ENCODE measurements around the gene MITF. TPM values are rescaled to one million over a fixed set of nuclear protein-coding genes. Genes with fewer than 3 reads are reported as not detected.

Gene MITF
- total RNA-seq, 1 donor: 11.6 TPM

- TF ChIP-seq CTCF (IDR thresholded peaks at IDR 0.05; ENCODE audit: extremely low read depth, low read depth, low read length): no peak
- Histone ChIP-seq H3K4me2 (ENCODE audit: insufficient read depth, low read length) (no peak overlapping the region), H3K27me3 (ENCODE audit: insufficient read depth, low read length) (no peaks in the 10 kb centered on the region), H3K4me3 (ENCODE audit: insufficient read depth, low read length) (no peak overlapping the region), H3K4me1 (ENCODE audit: insufficient read depth, low read length) (no peaks in the 10 kb centered on the region), H3K9me3 (ENCODE audit: low read depth, low read length) (no peaks in the 10 kb centered on the region), H3K36me3 (ENCODE audit: insufficient read depth, low read length) (no peaks in the 10 kb centered on the region), H3K27ac (ENCODE audit: low read depth, low read length) (no peak overlapping the region), H2AFZ (ENCODE audit: low read length) (no peak overlapping the region), H4K20me1 (ENCODE audit: insufficient read depth, low read length) (no peaks in the 10 kb centered on the region), H3K79me2 (ENCODE audit: insufficient read depth, low read length) (no peaks in the 10 kb centered on the region)
- no peak for DNase-seq (ENCODE audit: insufficient read length, low spot score, missing footprints)
These were observed 244.4 kb downstream of the MITF start for GRCh38 chr3:69983546-69984265.

- H3K4me1 ChIP-seq (ENCODE audit: insufficient read depth, low read length): no peaks in the 10 kb centered on the region
- H3K79me2 ChIP-seq (ENCODE audit: insufficient read depth, low read length): no peaks in the 10 kb centered on the region
- H4K20me1 ChIP-seq (ENCODE audit: insufficient read depth, low read length): no peaks in the 10 kb centered on the region
- H3K4me2 ChIP-seq (ENCODE audit: insufficient read depth, low read length): no peak overlapping the region
- H3K9me3 ChIP-seq (ENCODE audit: low read depth, low read length): no peaks in the 10 kb centered on the region
- no peak overlapping the region for H2AFZ ChIP-seq (ENCODE audit: low read length)
- H3K27me3 ChIP-seq (ENCODE audit: insufficient read depth, low read length): no peaks in the 10 kb centered on the region
- no peak for DNase-seq (ENCODE audit: insufficient read length, low spot score, missing footprints)
- no peak overlapping the region for H3K27ac ChIP-seq (ENCODE audit: low read depth, low read length)
- H3K4me3 ChIP-seq (ENCODE audit: insufficient read depth, low read length): no peak overlapping the region
- H3K36me3 ChIP-seq (ENCODE audit: insufficient read depth, low read length): no peaks in the 10 kb centered on the region
- TF ChIP-seq CTCF (IDR thresholded peaks at IDR 0.05; ENCODE audit: extremely low read depth, low read depth, low read length): no peak
These were observed 246.0 kb downstream of the MITF start for GRCh38 chr3:69985266-69985665.

- Histone ChIP-seq H4K20me1 (ENCODE audit: insufficient read depth, low read length) (no peaks in the 10 kb centered on the region), H3K27ac (ENCODE audit: low read depth, low read length) (no peak overlapping the region), H3K9me3 (ENCODE audit: low read depth, low read length) (no peaks in the 10 kb centered on the region), H3K79me2 (ENCODE audit: insufficient read depth, low read length) (no peaks in the 10 kb centered on the region), H2AFZ (ENCODE audit: low read length) (no peak overlapping the region), H3K4me1 (ENCODE audit: insufficient read depth, low read length) (no peaks in the 10 kb centered on the region), H3K4me2 (ENCODE audit: insufficient read depth, low read length) (no peak overlapping the region), H3K27me3 (ENCODE audit: insufficient read depth, low read length) (no peaks in the 10 kb centered on the region), H3K36me3 (ENCODE audit: insufficient read depth, low read length) (no peaks in the 10 kb centered on the region), H3K4me3 (ENCODE audit: insufficient read depth, low read length) (no peak overlapping the region)
- no peak for DNase-seq (ENCODE audit: insufficient read length, low spot score, missing footprints)
- no peak for TF ChIP-seq CTCF (IDR thresholded peaks at IDR 0.05; ENCODE audit: extremely low read depth, low read depth, low read length)
These were observed 247.2 kb downstream of the MITF start for GRCh38 chr3:69986419-69986818.

- H3K79me2 ChIP-seq (ENCODE audit: insufficient read depth, low read length): no peaks in the 10 kb centered on the region
- no peak for TF ChIP-seq CTCF (IDR thresholded peaks at IDR 0.05; ENCODE audit: extremely low read depth, low read depth, low read length)
- H3K27me3 ChIP-seq (ENCODE audit: insufficient read depth, low read length): no peaks in the 10 kb centered on the region
- no peak overlapping the region for H3K27ac ChIP-seq (ENCODE audit: low read depth, low read length)
- no peak overlapping the region for H3K4me2 ChIP-seq (ENCODE audit: insufficient read depth, low read length)
- no peaks in the 10 kb centered on the region for H4K20me1 ChIP-seq (ENCODE audit: insufficient read depth, low read length)
- DNase-seq (ENCODE audit: insufficient read length, low spot score, missing footprints): no peak
- H3K4me3 ChIP-seq (ENCODE audit: insufficient read depth, low read length): no peak overlapping the region
- H3K9me3 ChIP-seq (ENCODE audit: low read depth, low read length): no peaks in the 10 kb centered on the region
- H3K36me3 ChIP-seq (ENCODE audit: insufficient read depth, low read length): no peaks in the 10 kb centered on the region
- no peaks in the 10 kb centered on the region for H3K4me1 ChIP-seq (ENCODE audit: insufficient read depth, low read length)
- no peak overlapping the region for H2AFZ ChIP-seq (ENCODE audit: low read length)
These were observed 248.6 kb downstream of the MITF start for GRCh38 chr3:69987833-69988232.

Data from osteoblast (primary cell).